HEK293 (cell line): ENCODE results near the gene RPP30.

Experiments
- CTCF ChIA-PET: fragments of 350-600 bp; formaldehyde crosslinking; extraction: SDS; loops from one replicate; lab custom pipeline; 2021; ENCODE audit warnings: antibody characterized with exemption; lab: Yijun Ruan, JAX
- POLR2A ChIA-PET: fragments of 300-600 bp; formaldehyde crosslinking; extraction: SDS; loops from one replicate; lab custom pipeline; 2020; ENCODE audit warnings: antibody characterized with exemption, inconsistent platforms; lab: Yijun Ruan, JAX
- H3K27ac ChIP-seq: fragments of 200-500 bp; sonication (Bioruptor generic); 2 replicates; pipeline ENCODE4 v1.5.1; 2014; ENCODE audit warnings: low read depth, low read length, control low read depth, inconsistent platforms; ENCODE audit errors: extremely low read depth
- H3K36me3 ChIP-seq, 2 experiments: fragments of 200-500 bp in 1 of 2; sonication (Bioruptor generic) in 1 of 2; 1 replicate in 1 of 2; 2 replicates in 1 of 2; pipeline ENCODE4 v1.5.1; 2014 to 2017; ENCODE audit warnings: inconsistent platforms in 2 of 2, low read length in 2 of 2; ENCODE audit not compliant: control insufficient read depth in 2 of 2, insufficient read depth in 1 of 2
- H3K4me1 ChIP-seq: fragments of 200-500 bp; sonication (Bioruptor generic); 2 replicates; pipeline ENCODE4 v1.5.1; 2014; ENCODE audit warnings: mild to moderate bottlenecking, low read length, inconsistent platforms; ENCODE audit not compliant: control insufficient read depth, insufficient read depth
- H3K4me3 ChIP-seq: 2 replicates; pipeline ENCODE4 v1.5.1; 2011; ENCODE audit warnings: low read depth, mild to moderate bottlenecking, control low read depth, low read length, moderate library complexity
- H3K9me3 ChIP-seq: fragments of 200-500 bp; sonication (Bioruptor generic); 2 replicates; pipeline ENCODE4 v1.5.1; 2014; ENCODE audit warnings: low read depth, low read length, inconsistent platforms; ENCODE audit not compliant: control insufficient read depth, insufficient read depth
- AEBP2 ChIP-seq: fragments of 450-650 bp; formaldehyde crosslinking; IDR thresholded peaks from 2 replicates; pipeline ENCODE4 v1.5.1; 2016; ENCODE audit warnings: missing biosample characterization, missing genetic modification characterization, borderline replicate concordance
- HOXC10 ChIP-seq: sonication (generic); formaldehyde crosslinking; IDR thresholded peaks from 2 replicates; pipeline ENCODE4 v1.8.1; 2023; ENCODE audit warnings: mild to moderate bottlenecking, missing genetic modification reagents
- KLF1 ChIP-seq: fragments of 450-650 bp; formaldehyde crosslinking; IDR thresholded peaks from 2 replicates; pipeline ENCODE4 v1.5.1; 2016; ENCODE audit warnings: missing biosample characterization, missing genetic modification characterization
- SP2 ChIP-seq: fragments of 450-650 bp; formaldehyde crosslinking; IDR thresholded peaks from 2 replicates; pipeline ENCODE4 v1.5.1; 2016; ENCODE audit warnings: missing biosample characterization, missing genetic modification characterization
- ZBTB26 ChIP-seq: fragments of 450-650 bp; formaldehyde crosslinking; optimal IDR thresholded peaks from 2 replicates; pipeline ENCODE3; 2016; ENCODE audit warnings: missing biosample characterization, mild to moderate bottlenecking, missing genetic modification characterization
- ZBTB44 ChIP-seq: fragments of 450-650 bp; IDR thresholded peaks from 2 replicates; pipeline ENCODE4 v1.5.1; 2018; ENCODE audit warnings: missing biosample characterization, mild to moderate bottlenecking, missing genetic modification characterization
- ZIC2 ChIP-seq: fragments of 450-650 bp; formaldehyde crosslinking; IDR thresholded peaks from 2 replicates; pipeline ENCODE4 v1.5.1; 2016; ENCODE audit warnings: missing biosample characterization, missing genetic modification characterization
- ZNF10 ChIP-seq: fragments of 450-650 bp; formaldehyde crosslinking; IDR thresholded peaks from 2 replicates; pipeline ENCODE4 v1.5.1; 2017; ENCODE audit warnings: missing biosample characterization, missing genetic modification characterization
- ZNF148 ChIP-seq: fragments of 450-650 bp; formaldehyde crosslinking; IDR thresholded peaks from 2 replicates; pipeline ENCODE4 v1.5.0; 2017; ENCODE audit warnings: missing biosample characterization, missing genetic modification characterization, borderline replicate concordance
- ZNF174 ChIP-seq: fragments of 450-650 bp; formaldehyde crosslinking; IDR thresholded peaks from 2 replicates; pipeline ENCODE4 v1.5.0; 2017; ENCODE audit warnings: missing biosample characterization, mild to moderate bottlenecking, missing genetic modification characterization
- ZNF175 ChIP-seq: fragments of 450-650 bp; formaldehyde crosslinking; IDR thresholded peaks from 2 replicates; pipeline ENCODE4 v1.5.1; 2016; ENCODE audit warnings: missing biosample characterization, missing genetic modification characterization
- ZNF391 ChIP-seq: fragments of 450-650 bp; formaldehyde crosslinking; IDR thresholded peaks from 2 replicates; pipeline ENCODE4 v1.5.1; 2016; ENCODE audit warnings: low read depth, missing biosample characterization, missing genetic modification characterization, borderline replicate concordance
- ZNF521 ChIP-seq: fragments of 450-650 bp; formaldehyde crosslinking; IDR thresholded peaks from 2 replicates; pipeline ENCODE4 v1.5.1; 2017; ENCODE audit warnings: missing biosample characterization, mild to moderate bottlenecking, missing genetic modification characterization
- ZNF626 ChIP-seq: fragments of 450-650 bp; sonication (Bioruptor Pico); formaldehyde crosslinking; IDR thresholded peaks from 2 replicates; pipeline ENCODE4 v1.5.1; 2018; ENCODE audit warnings: missing biosample characterization, missing genetic modification characterization, inconsistent platforms
- ZNF660 ChIP-seq: fragments of 450-650 bp; IDR thresholded peaks from 2 replicates; pipeline ENCODE4 v1.5.1; 2018; ENCODE audit warnings: missing biosample characterization, mild to moderate bottlenecking, missing genetic modification characterization
- ZNF670 ChIP-seq: fragments of 450-650 bp; formaldehyde crosslinking; IDR thresholded peaks from 2 replicates; pipeline ENCODE4 v1.5.1; 2016; ENCODE audit warnings: missing biosample characterization, missing genetic modification characterization, low read depth
- ZNF704 ChIP-seq: fragments of 450-650 bp; formaldehyde crosslinking; IDR thresholded peaks from 2 replicates; pipeline ENCODE4 v1.5.1; 2016; ENCODE audit warnings: missing biosample characterization, missing genetic modification characterization
- ZSCAN18 ChIP-seq: fragments of 450-650 bp; formaldehyde crosslinking; IDR thresholded peaks from 2 replicates; pipeline ENCODE4 v1.5.1; 2016; ENCODE audit warnings: missing biosample characterization, missing genetic modification characterization
- ZSCAN30 ChIP-seq: fragments of 450-650 bp; IDR thresholded peaks from 2 replicates; pipeline ENCODE4 v1.5.1; 2018; ENCODE audit warnings: missing biosample characterization, mild to moderate bottlenecking, missing genetic modification characterization, moderate library complexity

The RPP30 gene

GRCh38 chr10:90914992-90915765 lies 43.4 kb downstream of the RPP30 start (continued):
- no peak for TF ChIP-seq ZBTB44 (tag by site-specific recombination)
- TF ChIP-seq ZNF521 (tag by site-specific recombination): no peak
- TF ChIP-seq ZNF670 (tag by site-specific recombination): no peak
- TF ChIP-seq SP2: no peak
- TF ChIP-seq HOXC10 (CRISPR knock-in tag): no peak
- TF ChIP-seq ZNF704 (tag by site-specific recombination): no peak
- TF ChIP-seq ZNF175 (tag by site-specific recombination): no peak
- TF ChIP-seq ZNF660 (tag by site-specific recombination): no peak

- H3K9me3 ChIP-seq: no peaks in the 10 kb centered on the region
- no peaks in the 10 kb centered on the region for H3K36me3 ChIP-seq
- peaks cover 6% of the 10 kb centered on the region; the same call in 1 of the 2 replicates for H3K4me1 ChIP-seq
- TF ChIP-seq AEBP2 (tag by site-specific recombination) (no peak), ZNF174 (tag by site-specific recombination) (no peak)
- POLR2A ChIA-PET: no interaction called here
- no peak overlapping the region for H3K27ac ChIP-seq
- CTCF ChIA-PET: interaction anchor here (3.2 to 6.4 kb wide), 2 partner anchors 54 to 90 kb away, joined by 12 to 38 read pairs; no protein-coding TSS in a partner anchor
- no peak overlapping the region for H3K4me3 ChIP-seq
These were observed 43.9 kb downstream of the RPP30 start for GRCh38 chr10:90915766-90916075.

- H3K9me3 ChIP-seq: no peaks in the 10 kb centered on the region
- TF ChIP-seq ZNF391: no peak
- TF ChIP-seq KLF1 (tag by site-specific recombination): no peak
- TF ChIP-seq ZIC2: no peak
- no peak for TF ChIP-seq SP2
- no peak for TF ChIP-seq ZNF10
- no peak for TF ChIP-seq ZNF626 (tag by site-specific recombination)
- no peak for TF ChIP-seq ZBTB26 (tag by site-specific recombination)
- no peak for TF ChIP-seq ZNF148
- TF ChIP-seq ZSCAN30: no peak
- TF ChIP-seq ZSCAN18: no peak
These were observed 44.8 kb downstream of the RPP30 start for GRCh38 chr10:90916392-90917237.

More at GRCh38 chr10:90916392-90917237, 44.8 kb downstream of the RPP30 start:
- no peak overlapping the region for H3K27ac ChIP-seq
- CTCF ChIA-PET: interaction anchor here (1.4 to 3.2 kb wide), 2 partner anchors 89 to 126 kb away, joined by 5 to 12 read pairs; no protein-coding TSS in a partner anchor
- H3K36me3 ChIP-seq: no peaks in the 10 kb centered on the region
- H3K4me3 ChIP-seq: no peak overlapping the region
- peaks cover 6% of the 10 kb centered on the region; the same call in 1 of the 2 replicates for H3K4me1 ChIP-seq
- POLR2A ChIA-PET: interaction anchor here (1.0 kb wide), 1 partner anchor 246 kb away, joined by 5 read pairs; no protein-coding TSS in a partner anchor
